Posterior cingulate gyrus (tissue), 11 donors: ENCODE data around the gene PRCC.

Source experiments
- DNase-seq, 10 donors: peaks; one replicate each; pipeline versions ENCODE4 v3.0.0 to v3.0.0-alpha.2; 2020 to 2021; ENCODE audit warnings: mixed read lengths in 3 of 10
- intact Hi-C: fragments of 100-400 bp; cut with DNase I; formaldehyde crosslinking; loops from one replicate; pipeline ENCODE4 v1.15.1; 2023

The PRCC gene

GRCh38 chr1:156849151-156849496 is 81.8 kb downstream of the PRCC start:
- intact Hi-C loops = no loop called here
- DNase-seq = no peak
